Uterus (tissue), 4 donors: ENCODE measurements around the gene SLC6A1. TPM values are rescaled to one million over a fixed set of nuclear protein-coding genes. Genes with fewer than 3 reads are reported as not detected.

Experiments used
- DNase-seq, 2 donors: peaks; one replicate each; pipeline ENCODE4 v3.0.0-alpha.2; 2019 to 2020
- H3K27ac ChIP-seq, 2 donors: fragments of 200-600 bp; sonication (generic); 1 replicate in 1 of 2; 2 replicates in 1 of 2; pipeline ENCODE4 v1.5.1; 2016 to 2018
- H3K27me3 ChIP-seq, 2 donors: fragments of 200-600 bp; sonication (generic); one replicate each; pipeline ENCODE4 v1.5.1; 2018 to 2019; ENCODE audit warnings: control low read depth in 1 of 2
- H3K36me3 ChIP-seq, 2 donors: fragments of 200-600 bp; sonication (generic); one replicate each; pipeline ENCODE4 v1.5.1; 2019; ENCODE audit warnings: control low read depth in 1 of 2
- H3K4me1 ChIP-seq, 2 donors: fragments of 200-600 bp; sonication (generic); one replicate each; pipeline ENCODE4 v1.5.1; 2018 to 2019; ENCODE audit warnings: control low read depth in 1 of 2
- H3K4me3 ChIP-seq, 2 donors: fragments of 200-600 bp; sonication (generic); 1 replicate in 1 of 2; 2 replicates in 1 of 2; pipeline ENCODE4 v1.5.1; 2018 to 2019; ENCODE audit warnings: mild to moderate bottlenecking in 1 of 2
- H3K9me3 ChIP-seq, 2 donors: fragments of 200-600 bp; sonication (generic); one replicate each; pipeline ENCODE4 v1.5.1; 2019; ENCODE audit warnings: control low read depth in 1 of 2
- POLR2A ChIP-seq, 2 donors: fragments of 450-650 bp; IDR thresholded peaks; one replicate each; pipeline ENCODE4 v1.6.1; 2016; ENCODE audit warnings: antibody characterized with exemption in 2 of 2, mild to moderate bottlenecking in 1 of 2, moderate library complexity in 1 of 2
- intact Hi-C: fragments of 100-400 bp; cut with DNase I; formaldehyde crosslinking; loops from one replicate; pipeline ENCODE4 v1.15.1; 2023; ENCODE audit warnings: low total_unique reads
- total RNA-seq, 4 donors: library from RNA; depleted of rRNA in 3 of 4; stranded (reverse); fragments of >200 nt in 3 of 4; gene quantifications; one replicate each; pipeline versions ENCODE4 v1.1.0 to v1.2.4, GENCODE V29; 2014 to 2023
- TF ChIP-seq, protein P1 (sequence below), 4 experiments: fragments of 200-600 bp in 2 of 4; fragments of 450-650 bp in 2 of 4; sonication (generic) in 2 of 4; IDR thresholded peaks; one replicate each; pipeline ENCODE4 v1.5.1; 2016 to 2019; ENCODE audit warnings: antibody characterized with exemption in 4 of 4, mild to moderate bottlenecking in 2 of 4, moderate library complexity in 1 of 4
- donor health status: DM: yes; HTN: yes; CAD: no.

The SLC6A1 gene
- total RNA-seq, 4 donors from 2014 or later, result under 0.01 to 5.0 (median 1.6) TPM

DNA sequence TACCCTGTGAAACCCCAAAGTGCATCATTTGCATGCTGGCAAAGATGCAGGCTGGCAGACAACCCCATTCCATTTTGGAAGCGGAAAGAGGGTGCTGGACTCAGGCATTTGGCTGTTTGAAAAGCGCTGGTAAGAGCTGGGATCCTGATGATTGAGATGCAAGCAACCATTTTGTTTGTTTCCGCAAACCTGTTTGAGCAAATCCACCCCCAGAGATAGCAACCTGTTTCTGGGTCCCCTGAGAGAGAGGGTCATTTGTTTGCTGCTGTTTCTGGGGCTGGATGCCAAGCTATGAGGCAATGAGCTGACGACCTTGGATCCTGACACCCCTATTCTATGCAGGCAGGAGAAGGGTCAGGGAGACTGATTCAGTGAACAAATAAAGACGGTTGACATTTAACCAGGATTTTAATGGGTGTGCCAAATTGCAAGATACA is 9.8 kb downstream of the SLC6A1 start:
- intact Hi-C loops, result loop anchor here (5.0 kb wide), 1 partner anchor 330 kb away; no protein-coding TSS in a partner anchor
- no peaks in the 10 kb centered on the region for H3K9me3 ChIP-seq
- no peaks in the 10 kb centered on the region for H3K4me1 ChIP-seq
- H3K4me3 ChIP-seq, result no peak overlapping the region
- no peaks in the 10 kb centered on the region for H3K27me3 ChIP-seq
- H3K36me3 ChIP-seq, result no peaks in the 10 kb centered on the region
- no peak for DNase-seq
- TF ChIP-seq, protein P1, sequence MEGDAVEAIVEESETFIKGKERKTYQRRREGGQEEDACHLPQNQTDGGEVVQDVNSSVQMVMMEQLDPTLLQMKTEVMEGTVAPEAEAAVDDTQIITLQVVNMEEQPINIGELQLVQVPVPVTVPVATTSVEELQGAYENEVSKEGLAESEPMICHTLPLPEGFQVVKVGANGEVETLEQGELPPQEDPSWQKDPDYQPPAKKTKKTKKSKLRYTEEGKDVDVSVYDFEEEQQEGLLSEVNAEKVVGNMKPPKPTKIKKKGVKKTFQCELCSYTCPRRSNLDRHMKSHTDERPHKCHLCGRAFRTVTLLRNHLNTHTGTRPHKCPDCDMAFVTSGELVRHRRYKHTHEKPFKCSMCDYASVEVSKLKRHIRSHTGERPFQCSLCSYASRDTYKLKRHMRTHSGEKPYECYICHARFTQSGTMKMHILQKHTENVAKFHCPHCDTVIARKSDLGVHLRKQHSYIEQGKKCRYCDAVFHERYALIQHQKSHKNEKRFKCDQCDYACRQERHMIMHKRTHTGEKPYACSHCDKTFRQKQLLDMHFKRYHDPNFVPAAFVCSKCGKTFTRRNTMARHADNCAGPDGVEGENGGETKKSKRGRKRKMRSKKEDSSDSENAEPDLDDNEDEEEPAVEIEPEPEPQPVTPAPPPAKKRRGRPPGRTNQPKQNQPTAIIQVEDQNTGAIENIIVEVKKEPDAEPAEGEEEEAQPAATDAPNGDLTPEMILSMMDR (IDR thresholded peaks at IDR 0.05), result no peak
- no peak for TF ChIP-seq POLR2A (IDR thresholded peaks at IDR 0.05)
- H3K27ac ChIP-seq, result no peak overlapping the region

DNA sequence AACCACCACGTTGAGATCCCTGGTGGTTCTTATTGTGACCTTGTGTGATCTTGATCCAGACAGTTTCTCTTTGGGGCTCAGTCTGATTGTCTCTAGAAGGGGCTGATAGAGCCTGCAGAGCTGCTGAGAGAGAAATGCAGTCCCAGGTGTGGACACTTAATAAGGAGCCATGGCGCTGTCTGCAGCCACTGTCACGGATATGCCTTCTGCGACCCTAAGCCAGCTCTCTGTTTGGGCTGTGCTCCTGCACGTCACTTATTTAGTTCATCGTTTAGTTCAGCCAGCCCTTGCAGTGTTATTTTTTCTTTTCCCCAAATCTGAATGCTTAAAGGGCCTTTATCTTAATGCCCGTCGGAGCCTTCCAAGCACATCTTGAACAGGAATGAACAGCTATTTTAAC is 12.0 kb downstream of the SLC6A1 start:
- Histone ChIP-seq H3K27ac (no peak overlapping the region), H3K9me3 (no peaks in the 10 kb centered on the region), H3K4me3 (no peak overlapping the region), H3K4me1 (no peaks in the 10 kb centered on the region), H3K27me3 (no peaks in the 10 kb centered on the region), H3K36me3 (no peaks in the 10 kb centered on the region)
- intact Hi-C loops, result loop anchor here (5.0 kb wide), 1 partner anchor 328 kb away; no protein-coding TSS in a partner anchor
- DNase-seq, result no peak
- TF ChIP-seq, protein P1 (IDR thresholded peaks at IDR 0.05), result no peak
- TF ChIP-seq POLR2A (IDR thresholded peaks at IDR 0.05), result no peak

- Histone ChIP-seq H3K9me3 (no peaks in the 10 kb centered on the region), H3K4me1 (no peaks in the 10 kb centered on the region), H3K4me3 (no peak overlapping the region), H3K27ac (no peak overlapping the region), H3K36me3 (no peaks in the 10 kb centered on the region), H3K27me3 (no peaks in the 10 kb centered on the region)
- no peak for DNase-seq
- intact Hi-C loops, result no loop called here
- TF ChIP-seq, protein P1 (IDR thresholded peaks at IDR 0.05), result no peak
- TF ChIP-seq POLR2A (IDR thresholded peaks at IDR 0.05), result no peak
These were observed 13.2 kb downstream of the SLC6A1 start for GRCh38 chr3:11005686-11006256.

DNA sequence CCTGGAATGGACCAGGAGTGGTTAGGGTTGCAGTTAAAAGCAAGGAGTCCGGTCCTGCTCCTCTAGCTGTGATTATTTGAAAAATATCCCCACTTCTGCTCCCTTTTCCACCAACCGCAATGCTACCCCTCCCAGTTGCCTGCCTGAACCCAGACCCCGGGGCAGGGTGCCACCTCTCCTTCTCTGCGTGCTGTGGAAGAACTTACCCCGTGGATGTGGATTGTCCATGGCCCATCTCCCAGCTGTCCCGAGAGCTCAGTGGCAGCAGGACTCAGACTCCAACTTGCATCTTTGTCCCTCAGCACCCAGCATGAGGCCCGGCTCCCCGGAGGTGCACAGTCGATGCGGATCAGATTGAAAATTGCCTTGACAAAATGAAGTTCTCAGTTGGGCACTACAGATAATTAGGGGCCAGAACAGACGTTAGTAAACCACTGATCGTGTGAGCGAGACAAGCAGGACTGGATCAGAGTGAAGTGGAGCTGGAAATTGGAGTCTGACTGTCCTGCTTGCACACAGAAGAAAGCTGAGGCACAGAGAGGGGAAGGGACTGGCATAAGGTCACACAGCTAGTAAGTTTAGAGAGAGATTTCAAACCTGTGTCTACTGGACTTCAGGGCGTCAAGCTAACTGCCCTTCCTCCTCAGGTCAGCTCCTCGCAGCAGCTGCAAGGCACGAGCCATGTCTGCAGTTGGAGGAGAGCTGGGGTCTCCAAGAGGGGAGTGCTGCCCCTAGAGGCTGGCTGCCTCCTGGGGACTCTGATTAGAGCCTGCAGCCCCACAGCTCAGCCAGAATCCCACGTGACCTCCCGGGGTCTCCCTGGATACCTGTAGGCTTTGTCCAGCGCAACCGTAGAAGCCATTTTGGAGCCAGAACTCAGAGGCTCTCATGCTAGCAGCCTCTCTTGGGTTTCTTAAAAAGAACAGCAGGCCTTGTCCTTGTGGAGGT is 14.7 kb downstream of the SLC6A1 start:
- Histone ChIP-seq H3K27ac (no peak overlapping the region), H3K9me3 (no peaks in the 10 kb centered on the region), H3K4me1 (no peaks in the 10 kb centered on the region), H3K4me3 (no peak overlapping the region), H3K27me3 (no peaks in the 10 kb centered on the region), H3K36me3 (no peaks in the 10 kb centered on the region)
- TF ChIP-seq, protein P1 (IDR thresholded peaks at IDR 0.05), result no peak
- no peak for TF ChIP-seq POLR2A (IDR thresholded peaks at IDR 0.05)
- no peak for DNase-seq
- intact Hi-C loops, result no loop called here

GRCh38 chr3:11009898-11010297 is 17.4 kb downstream of the SLC6A1 start:
- Histone ChIP-seq H3K4me1 (no peaks in the 10 kb centered on the region), H3K4me3 (no peak overlapping the region), H3K36me3 (no peaks in the 10 kb centered on the region), H3K27me3 (no peaks in the 10 kb centered on the region), H3K9me3 (no peaks in the 10 kb centered on the region), H3K27ac (no peak overlapping the region)
- intact Hi-C loops, result no loop called here
- TF ChIP-seq, protein P1 (IDR thresholded peaks at IDR 0.05), result no peak
- TF ChIP-seq POLR2A (IDR thresholded peaks at IDR 0.05), result no peak
- no peak for DNase-seq
